ENCODE results near the gene RBL1.

GRCh38 chr20:36992802-36993334 lies 102.9 kb downstream of the RBL1 start:
- no peak for TF ChIP-seq CTCF (IDR thresholded peaks at IDR 0.05)
- TF ChIP-seq POLR2A (IDR thresholded peaks at IDR 0.05), result no peak
- no peak for TF ChIP-seq EP300 (IDR thresholded peaks at IDR 0.05)

Data from ovary (tissue), 3 donors.